GM12891 (cell line): ENCODE measurements around the gene RILPL2.

Source experiments
- POLR2A ChIP-seq: IDR thresholded peaks from 2 replicates; pipeline ENCODE4 v1.6.1; 2011; ENCODE audit warnings: low read depth, low read length, control low read depth
- POLR2AphosphoS5 ChIP-seq: IDR thresholded peaks from 2 replicates; pipeline ENCODE4 v1.6.1; 2011; ENCODE audit warnings: low read depth, low read length, control low read depth
- SPI1 ChIP-seq: IDR thresholded peaks from 2 replicates; pipeline ENCODE4 v1.6.1; 2011; ENCODE audit warnings: low read depth, low read length, control low read depth
- TAF1 ChIP-seq: IDR thresholded peaks from 2 replicates; pipeline ENCODE4 v1.6.1; 2011; ENCODE audit warnings: low read depth, low read length, control low read depth

DNA sequence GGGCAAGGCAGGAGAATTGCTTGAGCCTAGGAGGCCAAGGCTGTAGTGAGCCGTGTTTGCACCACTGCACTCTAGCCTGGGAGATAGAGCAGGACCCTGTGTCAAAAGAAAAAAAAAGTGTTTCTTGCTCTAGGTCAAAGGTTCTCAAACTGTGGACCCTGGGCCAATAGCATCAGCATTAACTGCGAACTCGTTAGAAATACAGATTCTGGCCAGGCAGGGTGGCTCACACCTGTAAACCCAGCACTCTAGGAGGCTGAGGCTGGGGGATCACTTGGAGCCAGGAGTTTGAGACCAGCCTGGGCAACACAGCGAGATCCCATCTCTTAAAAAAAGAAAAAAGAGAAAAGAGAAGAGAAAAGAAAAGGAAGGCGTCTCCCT lies 858 bp downstream of the RILPL2 start:
- no peak for TF ChIP-seq POLR2AphosphoS5
- no peak for TF ChIP-seq POLR2A
- no peak for TF ChIP-seq SPI1
- TF ChIP-seq TAF1 = no peak
